GM18519 (cell line): Measurements from ENCODE around the gene TMOD2.
A peak's percentile ranks its signal among the peaks of the same experiment; 100 is the strongest.

Experiments
- ATAC-seq: cut with Tn5 transposase; IDR thresholded peaks from one replicate; pipeline ENCODE4 v1.9.1; 2021; ENCODE audit warnings: mild to moderate bottlenecking, moderate library complexity; ENCODE audit not compliant: unreplicated experiment, low FRiP score

TMOD2 gene

GRCh38 chr15:51735228-51736010 is 16.0 kb upstream of the TMOD2 start:
- no peak for ATAC-seq

GRCh38 chr15:51736069-51736468 is 15.3 kb upstream of the TMOD2 start:
- ATAC-seq = no peak

- ATAC-seq = no peak
Measured at GRCh38 chr15:51736751-51737521, 14.5 kb upstream of the TMOD2 start.

GRCh38 chr15:51737522-51738305 is 13.7 kb upstream of the TMOD2 start, which contains the start of gene LYSMD2:
Gene LYSMD2 (minus strand): TSS chr15:51737655. CDS start chr15:51737622, 33 bp downstream.
- no peak for ATAC-seq

- no peak for ATAC-seq
Measured at GRCh38 chr15:51738553-51738952, 12.8 kb upstream of the TMOD2 start.

- no peak for ATAC-seq
Measured at GRCh38 chr15:51739061-51739712, 12.2 kb upstream of the TMOD2 start.

- ATAC-seq = no peak
Measured at GRCh38 chr15:51749307-51749706, 2.1 kb upstream of the TMOD2 start.

GRCh38 chr15:51750186-51750585 is 1.2 kb upstream of the TMOD2 start:
- ATAC-seq = no peak

- ATAC-seq = peak; percentile 14
Measured at GRCh38 chr15:51751697-51752683, 593 bp downstream of the TMOD2 start.

GRCh38 chr15:51752888-51753287 is 1.5 kb downstream of the TMOD2 start:
- no peak for ATAC-seq

- ATAC-seq = no peak
Measured at GRCh38 chr15:51754267-51754666, 2.9 kb downstream of the TMOD2 start.

GRCh38 chr15:51755790-51756189 is 4.4 kb downstream of the TMOD2 start:
- no peak for ATAC-seq

GRCh38 chr15:51756482-51756881 is 5.1 kb downstream of the TMOD2 start:
- ATAC-seq = no peak

GRCh38 chr15:51757450-51757849 is 6.1 kb downstream of the TMOD2 start:
- no peak for ATAC-seq

GRCh38 chr15:51758645-51759044 is 7.2 kb downstream of the TMOD2 start:
- ATAC-seq = no peak

GRCh38 chr15:51759557-51760070 is 8.2 kb downstream of the TMOD2 start:
- ATAC-seq = no peak

- no peak for ATAC-seq
Measured at GRCh38 chr15:51760805-51761204, 9.4 kb downstream of the TMOD2 start.

- ATAC-seq = no peak
Measured at GRCh38 chr15:51765751-51766150, 14.4 kb downstream of the TMOD2 start.

- no peak for ATAC-seq
Measured at GRCh38 chr15:51766341-51766740, 14.9 kb downstream of the TMOD2 start.
